LNCaP clone FGC (cell line): Measurements from ENCODE around the gene TMEM232.

ENCODE experiments used
- DNase-seq: peaks from one replicate; pipeline ENCODE4 v3.0.0-alpha.2; 2011; ENCODE audit warnings: low read depth
- H3K4me3 ChIP-seq: 2 replicates; pipeline ENCODE4 v1.5.1; 2011; ENCODE audit warnings: mild to moderate bottlenecking, low read depth, low read length, control low read depth
- CTCF ChIP-seq: IDR thresholded peaks from 2 replicates; pipeline ENCODE4 v1.5.1; 2012; ENCODE audit warnings: mild to moderate bottlenecking; ENCODE audit not compliant: control insufficient read depth, insufficient read depth; ENCODE audit errors: extremely low read depth

TMEM232 gene

GRCh38 chr5:110496276-110496675, 230.2 kb downstream of the TMEM232 start:
- no peak for DNase-seq
- H3K4me3 ChIP-seq: no peak overlapping the region
- peak; percentile 41 for TF ChIP-seq CTCF

- no peak for DNase-seq
- no peak for TF ChIP-seq CTCF
- H3K4me3 ChIP-seq: no peak overlapping the region
Observed at GRCh38 chr5:110492446-110492845, 234.0 kb downstream of the TMEM232 start.

GRCh38 chr5:110478895-110479294, 247.6 kb downstream of the TMEM232 start:
- TF ChIP-seq CTCF: no peak
- DNase-seq: no peak
- no peak overlapping the region for H3K4me3 ChIP-seq

GRCh38 chr5:110477911-110478310, 248.6 kb downstream of the TMEM232 start:
- no peak for TF ChIP-seq CTCF
- no peak for DNase-seq
- no peak overlapping the region for H3K4me3 ChIP-seq

- no peak overlapping the region for H3K4me3 ChIP-seq
- DNase-seq: no peak
- no peak for TF ChIP-seq CTCF
Observed at GRCh38 chr5:110476164-110476563, 250.3 kb downstream of the TMEM232 start.

GRCh38 chr5:110475529-110475928, 250.9 kb downstream of the TMEM232 start:
- H3K4me3 ChIP-seq: no peak overlapping the region
- TF ChIP-seq CTCF: no peak
- no peak for DNase-seq

- no peak for TF ChIP-seq CTCF
- no peak overlapping the region for H3K4me3 ChIP-seq
- no peak for DNase-seq
Observed at GRCh38 chr5:110469486-110469885, 257.0 kb downstream of the TMEM232 start.
